ENCODE data around the gene MFF.
"Not testable (repeated sequence)": the region's sequence is repeated elsewhere in the genome, so short reads cannot be mapped to it uniquely, and the experiment has no call there.

The MFF gene

GRCh38 chr2:227325839-227326195, 766 bp downstream of the MFF start:
- peak overlapping the region; percentile 83 for H3K4me3 ChIP-seq (ENCODE audit: low read depth, low read length)
- DNase-seq (ENCODE audit: low read depth) = no peak

GRCh38 chr2:227326783-227327182, 1.7 kb downstream of the MFF start:
- peak overlapping the region; percentile 83 for H3K4me3 ChIP-seq (ENCODE audit: low read depth, low read length)
- no peak for DNase-seq (ENCODE audit: low read depth)

GRCh38 chr2:227335713-227336112, 10.7 kb downstream of the MFF start:
- no peak for DNase-seq (ENCODE audit: low read depth)
- H3K4me3 ChIP-seq (ENCODE audit: low read depth, low read length) = no peak overlapping the region

GRCh38 chr2:227337442-227337841, 12.4 kb downstream of the MFF start:
- no peak for DNase-seq (ENCODE audit: low read depth)

GRCh38 chr2:227339098-227339599, 14.1 kb downstream of the MFF start:
- no peak for DNase-seq (ENCODE audit: low read depth)
- H3K4me3 ChIP-seq (ENCODE audit: low read depth, low read length) = no peak overlapping the region

More at GRCh38 chr2:227337442-227337841, 12.4 kb downstream of the MFF start:
- H3K4me3 ChIP-seq (ENCODE audit: low read depth, low read length) = no peak overlapping the region

- DNase-seq (ENCODE audit: low read depth) = no peak
- no peak overlapping the region for H3K4me3 ChIP-seq (ENCODE audit: low read depth, low read length)
Observed at GRCh38 chr2:227340106-227340505, 15.1 kb downstream of the MFF start.

- H3K4me3 ChIP-seq (ENCODE audit: low read depth, low read length) = no peak overlapping the region
- DNase-seq (ENCODE audit: low read depth) = no peak
Observed at GRCh38 chr2:227341553-227341952, 16.5 kb downstream of the MFF start.

- no peak for DNase-seq (ENCODE audit: low read depth)
Observed at GRCh38 chr2:227344231-227344630, 19.2 kb downstream of the MFF start.

GRCh38 chr2:227347117-227347516, 22.1 kb downstream of the MFF start:
- no peak for DNase-seq (ENCODE audit: low read depth)
- H3K4me3 ChIP-seq (ENCODE audit: low read depth, low read length) = no peak overlapping the region

More at GRCh38 chr2:227344231-227344630, 19.2 kb downstream of the MFF start:
- H3K4me3 ChIP-seq (ENCODE audit: low read depth, low read length) = no peak overlapping the region

- no peak overlapping the region for H3K4me3 ChIP-seq (ENCODE audit: low read depth, low read length)
- DNase-seq (ENCODE audit: low read depth) = no peak
Observed at GRCh38 chr2:227348324-227348723, 23.3 kb downstream of the MFF start.

GRCh38 chr2:227349989-227350612, 25.1 kb downstream of the MFF start:
- H3K4me3 ChIP-seq (ENCODE audit: low read depth, low read length) = no peak overlapping the region
- DNase-seq (ENCODE audit: low read depth) = no peak

GRCh38 chr2:227351639-227352038, 26.6 kb downstream of the MFF start:
- H3K4me3 ChIP-seq (ENCODE audit: low read depth, low read length) = no peak overlapping the region
- DNase-seq (ENCODE audit: low read depth) = no peak

GRCh38 chr2:227360351-227360750, 35.3 kb downstream of the MFF start:
- no peak for DNase-seq (ENCODE audit: low read depth)
- H3K4me3 ChIP-seq (ENCODE audit: low read depth, low read length) = no peak overlapping the region

GRCh38 chr2:227363756-227364155, 38.7 kb downstream of the MFF start:
- no peak for DNase-seq (ENCODE audit: low read depth)
- H3K4me3 ChIP-seq (ENCODE audit: low read depth, low read length) = no peak overlapping the region

GRCh38 chr2:227364585-227365263, 39.7 kb downstream of the MFF start:
- not testable (repeated sequence) for DNase-seq (ENCODE audit: low read depth); H3K4me3 ChIP-seq (ENCODE audit: low read depth, low read length)

- no peak for DNase-seq (ENCODE audit: low read depth)
- H3K4me3 ChIP-seq (ENCODE audit: low read depth, low read length) = no peak overlapping the region
Observed at GRCh38 chr2:227365833-227366232, 40.8 kb downstream of the MFF start.

GRCh38 chr2:227366769-227367426, 41.8 kb downstream of the MFF start:
- peak; percentile 76 for DNase-seq (ENCODE audit: low read depth)
- no peak overlapping the region for H3K4me3 ChIP-seq (ENCODE audit: low read depth, low read length)

GRCh38 chr2:227367427-227367795, 42.4 kb downstream of the MFF start:
- no peak overlapping the region for H3K4me3 ChIP-seq (ENCODE audit: low read depth, low read length)
- DNase-seq (ENCODE audit: low read depth) = no peak

- no peak for DNase-seq (ENCODE audit: low read depth)
- H3K4me3 ChIP-seq (ENCODE audit: low read depth, low read length) = no peak overlapping the region
Observed at GRCh38 chr2:227368574-227368973, 43.5 kb downstream of the MFF start.

- no peak overlapping the region for H3K4me3 ChIP-seq (ENCODE audit: low read depth, low read length)
- no peak for DNase-seq (ENCODE audit: low read depth)
Observed at GRCh38 chr2:227370092-227370491, 45.0 kb downstream of the MFF start.

Data from skeletal muscle cell (primary cell).